Measurements from ENCODE around the gene LDAH.

Gene LDAH

DNA sequence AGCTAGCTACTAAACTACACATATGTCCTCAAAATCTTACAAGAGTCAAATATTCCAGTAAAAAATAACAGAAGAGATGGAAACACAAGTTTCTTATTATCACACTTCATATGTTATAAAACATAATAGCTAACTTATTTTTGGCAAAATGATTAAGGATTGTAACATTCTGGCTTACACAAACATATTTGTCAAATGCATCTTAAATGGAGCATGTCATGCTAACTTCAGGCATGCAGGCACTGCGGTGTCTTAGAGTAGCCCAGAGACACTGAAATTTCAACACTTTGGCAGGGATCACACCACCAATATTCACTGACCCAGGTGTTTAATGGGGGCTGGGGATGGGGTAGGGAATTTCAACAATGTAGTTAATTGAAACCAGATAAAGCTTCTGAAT, 51.6 kb downstream of the LDAH start:
- no peaks in the 10 kb centered on the region for H3K27me3 ChIP-seq (ENCODE audit: control insufficient read depth, insufficient read depth, low read length)
- peaks cover 8% of the 10 kb centered on the region for H3K36me3 ChIP-seq (ENCODE audit: insufficient read depth, low read length)
- H3K9ac ChIP-seq (ENCODE audit: low read depth, low read length) = no peak overlapping the region
- no peak overlapping the region for H3K4me3 ChIP-seq (ENCODE audit: low read length)
- H3K9me3 ChIP-seq (replicated peaks; ENCODE audit: low read length) = no peaks in the 10 kb centered on the region
- H3K4me2 ChIP-seq (ENCODE audit: low read length) = no peak overlapping the region
- H3K4me1 ChIP-seq (ENCODE audit: control insufficient read depth, insufficient read depth, low read length) = no peaks in the 10 kb centered on the region

- H3K9ac ChIP-seq (ENCODE audit: low read depth, low read length) = no peak overlapping the region
These were observed 55.9 kb downstream of the LDAH start for GRCh38 chr2:20766798-20767644.

GRCh38 chr2:20766213-20766612, 56.7 kb downstream of the LDAH start:
- no peak overlapping the region for H3K4me3 ChIP-seq (ENCODE audit: low read length)
- no peak overlapping the region for H3K9ac ChIP-seq (ENCODE audit: low read depth, low read length)
- H3K4me1 ChIP-seq (ENCODE audit: control insufficient read depth, insufficient read depth, low read length) = no peaks in the 10 kb centered on the region
- no peaks in the 10 kb centered on the region for H3K9me3 ChIP-seq (replicated peaks; ENCODE audit: low read length)
- H3K36me3 ChIP-seq (ENCODE audit: insufficient read depth, low read length) = peaks cover 3% of the 10 kb centered on the region
- no peak overlapping the region for H3K4me2 ChIP-seq (ENCODE audit: low read length)
- H3K27me3 ChIP-seq (ENCODE audit: control insufficient read depth, insufficient read depth, low read length) = no peaks in the 10 kb centered on the region

More at GRCh38 chr2:20766798-20767644, 55.9 kb downstream of the LDAH start:
- peaks cover 3% of the 10 kb centered on the region for H3K36me3 ChIP-seq (ENCODE audit: insufficient read depth, low read length)
- no peaks in the 10 kb centered on the region for H3K27me3 ChIP-seq (ENCODE audit: control insufficient read depth, insufficient read depth, low read length)
- no peak overlapping the region for H3K4me2 ChIP-seq (ENCODE audit: low read length)
- H3K4me3 ChIP-seq (ENCODE audit: low read length) = no peak overlapping the region
- no peaks in the 10 kb centered on the region for H3K4me1 ChIP-seq (ENCODE audit: control insufficient read depth, insufficient read depth, low read length)
- H3K9me3 ChIP-seq (replicated peaks; ENCODE audit: low read length) = no peaks in the 10 kb centered on the region

GRCh38 chr2:20762945-20763683, 59.8 kb downstream of the LDAH start:
- peaks cover 7% of the 10 kb centered on the region for H3K36me3 ChIP-seq (ENCODE audit: insufficient read depth, low read length)
- no peaks in the 10 kb centered on the region for H3K27me3 ChIP-seq (ENCODE audit: control insufficient read depth, insufficient read depth, low read length)
- no peak overlapping the region for H3K4me3 ChIP-seq (ENCODE audit: low read length)
- no peak overlapping the region for H3K9ac ChIP-seq (ENCODE audit: low read depth, low read length)
- no peaks in the 10 kb centered on the region for H3K4me1 ChIP-seq (ENCODE audit: control insufficient read depth, insufficient read depth, low read length)
- H3K4me2 ChIP-seq (ENCODE audit: low read length) = no peak overlapping the region
- no peaks in the 10 kb centered on the region for H3K9me3 ChIP-seq (replicated peaks; ENCODE audit: low read length)

- H3K36me3 ChIP-seq (ENCODE audit: insufficient read depth, low read length) = peaks cover 4% of the 10 kb centered on the region
- no peaks in the 10 kb centered on the region for H3K9me3 ChIP-seq (replicated peaks; ENCODE audit: low read length)
- no peak overlapping the region for H3K4me3 ChIP-seq (ENCODE audit: low read length)
- no peaks in the 10 kb centered on the region for H3K4me1 ChIP-seq (ENCODE audit: control insufficient read depth, insufficient read depth, low read length)
- H3K4me2 ChIP-seq (ENCODE audit: low read length) = no peak overlapping the region
- no peak overlapping the region for H3K9ac ChIP-seq (ENCODE audit: low read depth, low read length)
- no peaks in the 10 kb centered on the region for H3K27me3 ChIP-seq (ENCODE audit: control insufficient read depth, insufficient read depth, low read length)
These were observed 63.4 kb downstream of the LDAH start for GRCh38 chr2:20759487-20759886.

DNA sequence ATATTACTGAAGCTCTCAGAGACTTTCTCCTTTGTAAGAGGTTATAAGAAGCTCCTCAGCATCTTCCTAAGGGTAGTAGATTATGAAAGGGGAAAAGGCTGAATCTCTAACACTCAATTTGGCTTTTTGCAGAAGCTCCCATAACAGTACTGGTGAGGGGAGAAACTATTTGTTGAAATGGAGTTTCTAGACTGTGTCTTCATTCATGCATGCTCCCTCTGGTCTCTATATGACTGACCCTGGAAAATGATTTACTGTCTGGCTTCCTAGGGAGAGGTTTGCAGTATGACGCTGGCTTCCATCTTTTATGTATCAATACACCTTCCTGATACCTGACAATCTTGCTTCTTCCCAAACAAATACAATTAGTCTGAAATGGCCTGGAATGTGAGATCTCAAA, 63.9 kb downstream of the LDAH start:
- H3K4me2 ChIP-seq (ENCODE audit: low read length) = no peak overlapping the region
- H3K4me1 ChIP-seq (ENCODE audit: control insufficient read depth, insufficient read depth, low read length) = no peaks in the 10 kb centered on the region
- no peak overlapping the region for H3K4me3 ChIP-seq (ENCODE audit: low read length)
- no peak overlapping the region for H3K9ac ChIP-seq (ENCODE audit: low read depth, low read length)
- no peaks in the 10 kb centered on the region for H3K9me3 ChIP-seq (replicated peaks; ENCODE audit: low read length)
- peaks cover 4% of the 10 kb centered on the region for H3K36me3 ChIP-seq (ENCODE audit: insufficient read depth, low read length)
- no peaks in the 10 kb centered on the region for H3K27me3 ChIP-seq (ENCODE audit: control insufficient read depth, insufficient read depth, low read length)

DNA sequence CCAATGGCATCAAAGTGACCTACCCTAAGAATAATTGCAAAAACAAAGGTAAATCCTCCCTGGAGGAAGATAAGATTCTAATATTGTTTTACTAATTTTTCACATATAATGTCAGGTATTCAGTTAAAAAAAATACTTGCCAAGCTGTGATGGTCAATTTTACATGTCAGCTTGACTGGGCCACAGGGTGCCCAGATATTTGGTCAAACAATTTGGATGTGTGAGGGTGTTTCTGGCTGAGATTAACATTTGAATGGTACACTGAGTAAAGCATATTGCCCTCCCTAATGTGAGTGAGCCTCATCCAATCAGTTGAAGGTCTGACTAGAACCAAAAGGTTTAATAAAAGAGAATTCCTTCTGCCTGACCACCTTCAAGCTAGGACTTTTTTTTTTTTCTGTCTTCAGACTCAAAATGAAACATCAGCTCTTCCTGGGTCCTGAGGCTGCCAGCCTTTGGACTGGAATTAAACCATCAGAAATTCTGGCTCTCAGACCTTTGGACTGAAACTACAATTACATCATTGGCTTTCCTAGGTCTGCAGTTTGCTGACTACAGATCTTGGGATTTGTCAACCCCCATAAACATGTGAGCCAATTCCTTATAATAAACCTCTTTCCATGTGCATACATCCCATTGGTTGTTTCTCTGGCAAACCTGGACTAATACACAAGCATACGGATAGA, 65.4 kb downstream of the LDAH start:
- Histone ChIP-seq H3K4me2 (ENCODE audit: low read length) (no peak overlapping the region), H3K4me3 (ENCODE audit: low read length) (no peak overlapping the region), H3K4me1 (ENCODE audit: control insufficient read depth, insufficient read depth, low read length) (no peaks in the 10 kb centered on the region)

GRCh38 chr2:20755132-20755800, 67.6 kb downstream of the LDAH start:
- Histone ChIP-seq H3K4me2 (ENCODE audit: low read length) (no peak overlapping the region), H3K9ac (ENCODE audit: low read depth, low read length) (no peak overlapping the region), H3K36me3 (ENCODE audit: insufficient read depth, low read length) (peaks cover 3% of the 10 kb centered on the region)

More for the DNA sequence above, 65.4 kb downstream of the LDAH start:
- Histone ChIP-seq H3K9ac (ENCODE audit: low read depth, low read length) (no peak overlapping the region), H3K36me3 (ENCODE audit: insufficient read depth, low read length) (peaks cover 4% of the 10 kb centered on the region), H3K9me3 (replicated peaks; ENCODE audit: low read length) (no peaks in the 10 kb centered on the region), H3K27me3 (ENCODE audit: control insufficient read depth, insufficient read depth, low read length) (no peaks in the 10 kb centered on the region)

GRCh38 chr2:20752293-20752692, 70.6 kb downstream of the LDAH start:
- Histone ChIP-seq H3K4me3 (ENCODE audit: low read length) (no peak overlapping the region), H3K4me2 (ENCODE audit: low read length) (no peak overlapping the region), H3K4me1 (ENCODE audit: control insufficient read depth, insufficient read depth, low read length) (no peaks in the 10 kb centered on the region), H3K9me3 (replicated peaks; ENCODE audit: low read length) (no peaks in the 10 kb centered on the region), H3K9ac (ENCODE audit: low read depth, low read length) (no peak overlapping the region), H3K27me3 (ENCODE audit: control insufficient read depth, insufficient read depth, low read length) (no peaks in the 10 kb centered on the region), H3K36me3 (ENCODE audit: insufficient read depth, low read length) (no peaks in the 10 kb centered on the region)

More at GRCh38 chr2:20755132-20755800, 67.6 kb downstream of the LDAH start:
- Histone ChIP-seq H3K9me3 (replicated peaks; ENCODE audit: low read length) (no peaks in the 10 kb centered on the region), H3K27me3 (ENCODE audit: control insufficient read depth, insufficient read depth, low read length) (no peaks in the 10 kb centered on the region), H3K4me3 (ENCODE audit: low read length) (no peak overlapping the region), H3K4me1 (ENCODE audit: control insufficient read depth, insufficient read depth, low read length) (no peaks in the 10 kb centered on the region)

DNA sequence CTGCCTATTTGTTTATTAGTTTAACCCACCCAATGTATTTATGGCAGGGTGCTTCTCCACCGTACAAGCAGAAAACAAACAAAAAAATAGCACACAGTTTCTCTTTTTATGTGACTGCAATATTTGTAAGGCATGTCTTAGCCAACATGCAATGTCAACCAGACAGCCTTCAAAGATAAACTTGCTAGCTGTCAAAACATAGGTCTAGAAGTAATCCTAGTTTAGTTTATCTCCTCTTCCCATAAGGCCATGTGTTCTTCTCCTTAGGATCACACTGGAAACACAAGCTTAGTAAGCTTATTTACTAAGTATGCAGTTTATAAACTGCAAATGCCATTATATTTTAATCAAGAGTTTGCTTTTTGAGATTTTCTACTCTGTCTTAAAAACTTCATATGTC, 75.6 kb downstream of the LDAH start:
- H3K27me3 ChIP-seq (ENCODE audit: control insufficient read depth, insufficient read depth, low read length) = no peaks in the 10 kb centered on the region
- H3K4me3 ChIP-seq (ENCODE audit: low read length) = no peak overlapping the region
- H3K4me1 ChIP-seq (ENCODE audit: control insufficient read depth, insufficient read depth, low read length) = peaks cover 7% of the 10 kb centered on the region
- H3K4me2 ChIP-seq (ENCODE audit: low read length) = no peak overlapping the region
- H3K9me3 ChIP-seq (replicated peaks; ENCODE audit: low read length) = no peaks in the 10 kb centered on the region
- no peak overlapping the region for H3K9ac ChIP-seq (ENCODE audit: low read depth, low read length)
- H3K36me3 ChIP-seq (ENCODE audit: insufficient read depth, low read length) = no peaks in the 10 kb centered on the region

Data from skeletal muscle satellite cell (primary cell).